Panc1 (cell line): ENCODE measurements around the gene MYADML2. TPM values are rescaled to one million over a fixed set of nuclear protein-coding genes. Genes with fewer than 3 reads are reported as not detected.

Source experiments
- ATAC-seq: fragments of 200-7000 bp; cut with Tn5 transposase; 2 replicates; pipeline ENCODE4 v1.9.1; 2020; ENCODE audit warnings: mild to moderate bottlenecking, moderate library complexity
- BruUV-seq: library from RNA; stranded (reverse); fragments of 400-500 nt; replicated peaks from 2 replicates; lab custom pipeline; 2021; lab: Mats Ljungman, UMichigan
- CTCF ChIA-PET: fragments of 300-600 bp; sonication (Branson Sonifier 250); formaldehyde crosslinking; loops from one replicate; lab custom pipeline; 2022; ENCODE audit warnings: antibody characterized with exemption; lab: Charles Lee
- POLR2A ChIA-PET: fragments of 300-600 bp; sonication (Branson Sonifier 250); formaldehyde crosslinking; loops from one replicate; lab custom pipeline; 2022; ENCODE audit warnings: antibody characterized with exemption; lab: Charles Lee
- DNase-seq: peaks from one replicate; pipeline ENCODE4 v3.0.0-alpha.2; 2010; ENCODE audit warnings: low read depth, low spot score
- H3K27ac ChIP-seq: 2 replicates; pipeline ENCODE4 v1.5.1; 2011; ENCODE audit warnings: mild to moderate bottlenecking, low read length, inconsistent platforms
- H3K27me3 ChIP-seq: fragments of 200-500 bp; sonication (Bioruptor generic); 2 replicates; pipeline ENCODE4 v1.6.0; 2014; ENCODE audit warnings: low read length, inconsistent platforms; ENCODE audit not compliant: control insufficient read depth, insufficient read depth
- H3K36me3 ChIP-seq: fragments of 200-500 bp; sonication (Bioruptor generic); 2 replicates; pipeline ENCODE4 v1.5.1; 2014; ENCODE audit warnings: inconsistent platforms, mild to moderate bottlenecking, low read length, moderate library complexity; ENCODE audit not compliant: control insufficient read depth, insufficient read depth
- H3K4me1 ChIP-seq: 2 replicates; pipeline ENCODE4 v1.5.1; 2011; ENCODE audit warnings: inconsistent platforms, mild to moderate bottlenecking, low read length, moderate library complexity; ENCODE audit not compliant: control insufficient read depth, insufficient read depth
- H3K4me3 ChIP-seq, 2 experiments: 2 replicates each; pipeline ENCODE4 v1.5.1; 2011 to 2012; ENCODE audit warnings: low read depth in 2 of 2, low read length in 2 of 2, mild to moderate bottlenecking in 2 of 2, inconsistent platforms in 1 of 2, moderate library complexity in 1 of 2
- H3K9me3 ChIP-seq: fragments of 200-500 bp; sonication (Bioruptor generic); 2 replicates; pipeline ENCODE4 v1.5.1; 2014; ENCODE audit warnings: low read depth, mild to moderate bottlenecking, inconsistent platforms, low read length, moderate library complexity; ENCODE audit not compliant: control insufficient read depth, insufficient read depth
- POLR2AphosphoS5 ChIP-seq: IDR thresholded peaks from 2 replicates; pipeline ENCODE4 v1.6.1; 2012; ENCODE audit warnings: mild to moderate bottlenecking, low read depth, low read length, moderate library complexity
- SIN3A ChIP-seq: IDR thresholded peaks from 2 replicates; pipeline ENCODE4 v1.6.1; 2012; ENCODE audit warnings: low read depth, mild to moderate bottlenecking, low read length, moderate library complexity, borderline replicate concordance; ENCODE audit not compliant: insufficient read depth
- TCF7L2 ChIP-seq: IDR thresholded peaks from 2 replicates; pipeline ENCODE4 v1.6.1; 2011; ENCODE audit warnings: mild to moderate bottlenecking, low read depth, low read length, inconsistent platforms
- in situ Hi-C: cut with HindIII; loops from 2 replicates; pipeline ENCODE4 v1.10.0; 2016; ENCODE audit warnings: low sequenced_read_pairs, low pct_unique_long_range_greater_than_20kb
- intact Hi-C: fragments of 100-400 bp; cut with micrococcal nuclease; formaldehyde crosslinking; loops from one replicate; pipeline ENCODE4 v1.10.0; 2022; ENCODE audit not compliant: unreplicated experiment
- total RNA-seq: library from RNA; stranded (reverse); gene quantifications from one replicate; pipeline ENCODE4 v1.2.1, GENCODE V29; 2021; ENCODE audit not compliant: unreplicated experiment
- TF ChIP-seq, protein P1 (sequence below), 2 experiments: IDR thresholded peaks; 2 replicates each; pipeline ENCODE4 v1.6.1; 2011 to 2012; ENCODE audit warnings: low read depth in 2 of 2, control low read depth in 1 of 2, low read length in 1 of 2, mild to moderate bottlenecking in 1 of 2, moderate library complexity in 1 of 2; ENCODE audit not compliant: insufficient read depth in 1 of 2
- TF ChIP-seq, protein P2 (sequence below): fragments of 450-650 bp; IDR thresholded peaks from 2 replicates; pipeline ENCODE4 v1.5.1; 2017; ENCODE audit warnings: mild to moderate bottlenecking

MYADML2 gene
- total RNA-seq, 1 experiment from 2014 or later, result not detected

DNA sequence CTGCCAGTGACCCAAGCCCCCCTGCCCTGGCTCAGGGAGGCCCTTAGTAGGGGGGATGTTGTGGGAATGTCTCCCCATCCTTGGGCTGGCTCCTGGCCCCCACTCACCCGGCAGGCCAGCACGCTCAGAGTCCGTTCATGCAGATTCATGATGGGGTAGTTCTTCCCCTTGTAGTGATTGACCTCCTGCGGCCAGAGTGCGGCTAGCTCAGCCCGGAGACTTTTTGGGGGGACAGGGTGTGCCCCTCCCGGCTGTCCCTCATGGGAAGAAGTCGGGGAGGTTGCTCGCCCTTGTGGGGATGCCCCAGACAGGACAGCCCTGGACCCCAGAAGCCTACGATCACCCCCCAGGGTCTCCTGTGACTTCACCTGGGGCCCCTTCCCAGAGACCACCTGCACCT is 41.0 kb downstream of the MYADML2 start:
- intact Hi-C loops, result no loop called here
- ATAC-seq (no peak), DNase-seq (no peak)
- Histone ChIP-seq H3K4me1 (peaks cover 18% of the 10 kb centered on the region), H3K36me3 (no peaks in the 10 kb centered on the region), H3K27ac (no peak overlapping the region), H3K9me3 (no peaks in the 10 kb centered on the region), H3K4me3 (no peak overlapping the region), H3K27me3 (no peaks in the 10 kb centered on the region)
- ChIA-PET CTCF (no interaction called here), POLR2A (no interaction called here)
- no TSS peak for BruUV-seq
- TF ChIP-seq, protein P1, sequence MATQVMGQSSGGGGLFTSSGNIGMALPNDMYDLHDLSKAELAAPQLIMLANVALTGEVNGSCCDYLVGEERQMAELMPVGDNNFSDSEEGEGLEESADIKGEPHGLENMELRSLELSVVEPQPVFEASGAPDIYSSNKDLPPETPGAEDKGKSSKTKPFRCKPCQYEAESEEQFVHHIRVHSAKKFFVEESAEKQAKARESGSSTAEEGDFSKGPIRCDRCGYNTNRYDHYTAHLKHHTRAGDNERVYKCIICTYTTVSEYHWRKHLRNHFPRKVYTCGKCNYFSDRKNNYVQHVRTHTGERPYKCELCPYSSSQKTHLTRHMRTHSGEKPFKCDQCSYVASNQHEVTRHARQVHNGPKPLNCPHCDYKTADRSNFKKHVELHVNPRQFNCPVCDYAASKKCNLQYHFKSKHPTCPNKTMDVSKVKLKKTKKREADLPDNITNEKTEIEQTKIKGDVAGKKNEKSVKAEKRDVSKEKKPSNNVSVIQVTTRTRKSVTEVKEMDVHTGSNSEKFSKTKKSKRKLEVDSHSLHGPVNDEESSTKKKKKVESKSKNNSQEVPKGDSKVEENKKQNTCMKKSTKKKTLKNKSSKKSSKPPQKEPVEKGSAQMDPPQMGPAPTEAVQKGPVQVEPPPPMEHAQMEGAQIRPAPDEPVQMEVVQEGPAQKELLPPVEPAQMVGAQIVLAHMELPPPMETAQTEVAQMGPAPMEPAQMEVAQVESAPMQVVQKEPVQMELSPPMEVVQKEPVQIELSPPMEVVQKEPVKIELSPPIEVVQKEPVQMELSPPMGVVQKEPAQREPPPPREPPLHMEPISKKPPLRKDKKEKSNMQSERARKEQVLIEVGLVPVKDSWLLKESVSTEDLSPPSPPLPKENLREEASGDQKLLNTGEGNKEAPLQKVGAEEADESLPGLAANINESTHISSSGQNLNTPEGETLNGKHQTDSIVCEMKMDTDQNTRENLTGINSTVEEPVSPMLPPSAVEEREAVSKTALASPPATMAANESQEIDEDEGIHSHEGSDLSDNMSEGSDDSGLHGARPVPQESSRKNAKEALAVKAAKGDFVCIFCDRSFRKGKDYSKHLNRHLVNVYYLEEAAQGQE (IDR thresholded peaks at IDR 0.05; ENCODE audit: insufficient read depth in 1 of 2, low read depth in 2 of 2, low read length in 1 of 2), result no peak
- TF ChIP-seq SIN3A (no peak), TCF7L2 (no peak), POLR2AphosphoS5 (no peak)
- TF ChIP-seq, protein P2, sequence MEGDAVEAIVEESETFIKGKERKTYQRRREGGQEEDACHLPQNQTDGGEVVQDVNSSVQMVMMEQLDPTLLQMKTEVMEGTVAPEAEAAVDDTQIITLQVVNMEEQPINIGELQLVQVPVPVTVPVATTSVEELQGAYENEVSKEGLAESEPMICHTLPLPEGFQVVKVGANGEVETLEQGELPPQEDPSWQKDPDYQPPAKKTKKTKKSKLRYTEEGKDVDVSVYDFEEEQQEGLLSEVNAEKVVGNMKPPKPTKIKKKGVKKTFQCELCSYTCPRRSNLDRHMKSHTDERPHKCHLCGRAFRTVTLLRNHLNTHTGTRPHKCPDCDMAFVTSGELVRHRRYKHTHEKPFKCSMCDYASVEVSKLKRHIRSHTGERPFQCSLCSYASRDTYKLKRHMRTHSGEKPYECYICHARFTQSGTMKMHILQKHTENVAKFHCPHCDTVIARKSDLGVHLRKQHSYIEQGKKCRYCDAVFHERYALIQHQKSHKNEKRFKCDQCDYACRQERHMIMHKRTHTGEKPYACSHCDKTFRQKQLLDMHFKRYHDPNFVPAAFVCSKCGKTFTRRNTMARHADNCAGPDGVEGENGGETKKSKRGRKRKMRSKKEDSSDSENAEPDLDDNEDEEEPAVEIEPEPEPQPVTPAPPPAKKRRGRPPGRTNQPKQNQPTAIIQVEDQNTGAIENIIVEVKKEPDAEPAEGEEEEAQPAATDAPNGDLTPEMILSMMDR, result no peak
- in situ Hi-C loops, result no loop called here

DNA sequence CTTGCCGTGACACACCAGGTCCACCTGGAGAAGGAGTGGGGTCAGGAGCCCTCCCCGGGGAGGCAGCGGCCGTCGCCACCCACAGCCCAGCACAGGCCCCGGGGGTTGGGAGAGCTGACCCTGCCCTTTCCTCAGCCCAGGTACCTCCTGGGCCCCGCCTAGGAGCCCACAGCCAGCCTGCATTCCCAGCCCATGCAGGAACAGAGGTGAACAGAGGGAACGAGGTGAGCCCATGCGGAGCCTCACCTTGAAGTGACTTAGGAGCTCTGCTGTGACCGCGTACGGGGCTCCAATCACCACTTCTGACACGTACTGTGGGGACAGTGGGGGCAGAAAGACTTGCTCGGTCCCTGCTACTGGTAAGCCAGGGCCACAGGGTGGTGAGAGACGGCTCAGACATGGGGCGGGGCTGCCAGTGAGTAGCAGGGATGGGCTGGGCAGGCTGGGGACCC is 41.6 kb downstream of the MYADML2 start:
- TF ChIP-seq SIN3A, result no peak
- TF ChIP-seq TCF7L2, result no peak
- TF ChIP-seq, protein P2, result no peak
- no peak for TF ChIP-seq POLR2AphosphoS5
- TF ChIP-seq, protein P1 (IDR thresholded peaks at IDR 0.05; ENCODE audit: insufficient read depth in 1 of 2, low read depth in 2 of 2, low read length in 1 of 2), result no peak
- Histone ChIP-seq H3K36me3 (no peaks in the 10 kb centered on the region), H3K27me3 (no peaks in the 10 kb centered on the region), H3K27ac (no peak overlapping the region), H3K4me1 (peaks cover 17% of the 10 kb centered on the region), H3K9me3 (no peaks in the 10 kb centered on the region), H3K4me3 (no peak overlapping the region)
- intact Hi-C loops (no loop called here), in situ Hi-C loops (no loop called here)
- ChIA-PET CTCF (no interaction called here), POLR2A (no interaction called here)
- DNase-seq (no peak), ATAC-seq (no peak)
- BruUV-seq, result no TSS peak
